ENCODE measurements around the gene CDX2. TPM values are rescaled to one million over a fixed set of nuclear protein-coding genes. Genes with fewer than 3 reads are reported as not detected.
A peak's percentile ranks its signal among the peaks of the same experiment; 100 is the strongest.

CDX2 gene
- total RNA-seq, 1 donor from 2014 or later = 0.33 TPM

DNA sequence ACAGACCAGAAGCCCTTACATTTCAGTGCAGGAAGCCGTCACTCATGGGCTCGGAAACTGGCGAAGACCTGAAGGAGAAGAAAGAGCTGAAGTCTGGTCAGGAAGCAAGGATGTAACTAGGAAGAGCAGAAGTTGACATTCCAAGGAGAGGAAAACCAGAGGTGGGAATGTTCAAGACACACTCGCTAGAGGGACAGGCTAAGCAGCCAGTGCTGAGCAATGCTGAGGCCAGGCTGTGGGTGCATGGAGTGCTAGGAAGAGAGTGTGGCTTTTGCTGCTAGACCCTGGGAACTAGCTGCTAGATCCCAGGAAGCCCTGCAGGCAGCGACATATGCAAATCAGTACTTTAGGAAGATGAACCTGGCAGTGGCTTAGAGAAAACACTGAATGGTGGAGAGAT lies 31.5 kb upstream of the CDX2 start:
- TF ChIP-seq, protein P1, sequence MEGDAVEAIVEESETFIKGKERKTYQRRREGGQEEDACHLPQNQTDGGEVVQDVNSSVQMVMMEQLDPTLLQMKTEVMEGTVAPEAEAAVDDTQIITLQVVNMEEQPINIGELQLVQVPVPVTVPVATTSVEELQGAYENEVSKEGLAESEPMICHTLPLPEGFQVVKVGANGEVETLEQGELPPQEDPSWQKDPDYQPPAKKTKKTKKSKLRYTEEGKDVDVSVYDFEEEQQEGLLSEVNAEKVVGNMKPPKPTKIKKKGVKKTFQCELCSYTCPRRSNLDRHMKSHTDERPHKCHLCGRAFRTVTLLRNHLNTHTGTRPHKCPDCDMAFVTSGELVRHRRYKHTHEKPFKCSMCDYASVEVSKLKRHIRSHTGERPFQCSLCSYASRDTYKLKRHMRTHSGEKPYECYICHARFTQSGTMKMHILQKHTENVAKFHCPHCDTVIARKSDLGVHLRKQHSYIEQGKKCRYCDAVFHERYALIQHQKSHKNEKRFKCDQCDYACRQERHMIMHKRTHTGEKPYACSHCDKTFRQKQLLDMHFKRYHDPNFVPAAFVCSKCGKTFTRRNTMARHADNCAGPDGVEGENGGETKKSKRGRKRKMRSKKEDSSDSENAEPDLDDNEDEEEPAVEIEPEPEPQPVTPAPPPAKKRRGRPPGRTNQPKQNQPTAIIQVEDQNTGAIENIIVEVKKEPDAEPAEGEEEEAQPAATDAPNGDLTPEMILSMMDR (IDR thresholded peaks at IDR 0.05; ENCODE audit: unreplicated experiment) = no peak
- Mint-ChIP-seq H3K27me3 (ENCODE audit: unreplicated experiment) (peaks cover 1% of the 10 kb centered on the region), H3K36me3 (ENCODE audit: low read depth, unreplicated experiment) (no peaks in the 10 kb centered on the region), H3K9me3 (ENCODE audit: unreplicated experiment) (no peaks in the 10 kb centered on the region), H3K4me3 (ENCODE audit: unreplicated experiment) (no peak overlapping the region), H3K27ac (ENCODE audit: unreplicated experiment) (no peak overlapping the region), H3K4me1 (ENCODE audit: unreplicated experiment) (peaks cover 5% of the 10 kb centered on the region)
- DNase-seq (ENCODE audit: low spot score) = no peak

- Mint-ChIP-seq H3K9me3 (ENCODE audit: unreplicated experiment) (no peaks in the 10 kb centered on the region), H3K27ac (ENCODE audit: unreplicated experiment) (no peak overlapping the region), H3K4me3 (ENCODE audit: unreplicated experiment) (no peak overlapping the region), H3K36me3 (ENCODE audit: low read depth, unreplicated experiment) (no peaks in the 10 kb centered on the region), H3K4me1 (ENCODE audit: unreplicated experiment) (peaks cover 5% of the 10 kb centered on the region), H3K27me3 (ENCODE audit: unreplicated experiment) (peaks cover 1% of the 10 kb centered on the region)
- peak; percentile 57 for DNase-seq (ENCODE audit: low spot score)
- TF ChIP-seq, protein P1 (IDR thresholded peaks at IDR 0.05; ENCODE audit: unreplicated experiment) = no peak
These were observed 28.9 kb upstream of the CDX2 start for GRCh38 chr13:27997904-27998522.

DNA sequence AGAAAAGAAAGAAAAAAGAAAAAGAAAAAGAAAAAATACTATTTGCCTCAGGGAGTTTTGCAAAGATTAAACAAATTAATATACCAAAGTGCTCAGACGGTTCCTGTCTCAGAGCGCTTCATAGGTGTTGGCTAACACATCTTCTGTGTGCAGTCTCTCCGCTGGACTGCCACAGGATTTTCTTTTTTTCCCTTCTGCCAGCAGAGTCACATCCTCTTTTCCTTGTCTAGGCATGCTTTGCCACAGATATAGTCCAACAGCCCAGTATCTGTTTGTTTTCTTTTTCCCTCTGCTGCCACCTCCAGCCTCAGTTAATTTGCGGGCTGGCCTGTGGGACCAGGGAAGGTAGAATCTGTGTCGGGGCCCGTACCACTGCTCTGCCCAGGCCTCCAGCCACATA lies 22.8 kb upstream of the CDX2 start:
- Mint-ChIP-seq H3K27ac (ENCODE audit: unreplicated experiment) (no peak overlapping the region), H3K27me3 (ENCODE audit: unreplicated experiment) (no peaks in the 10 kb centered on the region), H3K4me1 (ENCODE audit: unreplicated experiment) (peaks cover 8% of the 10 kb centered on the region), H3K36me3 (ENCODE audit: low read depth, unreplicated experiment) (no peaks in the 10 kb centered on the region), H3K4me3 (ENCODE audit: unreplicated experiment) (no peak overlapping the region), H3K9me3 (ENCODE audit: unreplicated experiment) (no peaks in the 10 kb centered on the region)
- TF ChIP-seq, protein P1 (IDR thresholded peaks at IDR 0.05; ENCODE audit: unreplicated experiment) = no peak
- no peak for DNase-seq (ENCODE audit: low spot score)

DNA sequence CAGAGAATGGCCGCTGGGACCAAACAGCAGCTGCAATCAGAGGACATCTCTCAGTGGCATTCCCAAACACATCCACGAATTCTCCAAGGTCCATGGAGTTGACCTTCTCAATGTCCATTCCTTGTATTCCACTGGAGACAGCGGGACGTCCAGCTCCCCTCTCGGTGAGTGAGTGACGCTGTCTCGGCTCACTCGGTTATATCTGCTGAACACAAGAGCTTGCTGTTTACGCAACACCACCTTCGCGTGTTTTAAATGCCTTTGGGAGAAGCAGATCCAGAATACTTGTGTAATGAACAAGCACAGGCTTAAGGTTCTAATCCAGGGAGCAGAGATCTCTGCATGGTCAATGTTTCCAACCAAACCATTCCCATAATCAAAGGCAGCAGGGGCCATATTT lies 19.4 kb upstream of the CDX2 start, which contains the start of gene URAD:
Gene URAD, minus strand, starts transcription at position 174 of the 400 bp plus-strand sequence. Its CDS starts 56 bp downstream, at position 118.
- H3K27me3 Mint-ChIP-seq (ENCODE audit: unreplicated experiment) = no peaks in the 10 kb centered on the region
- TF ChIP-seq, protein P1 (IDR thresholded peaks at IDR 0.05; ENCODE audit: unreplicated experiment) = no peak
- no peaks in the 10 kb centered on the region for H3K36me3 Mint-ChIP-seq (ENCODE audit: low read depth, unreplicated experiment)
- H3K9me3 Mint-ChIP-seq (ENCODE audit: unreplicated experiment) = no peaks in the 10 kb centered on the region
- H3K4me1 Mint-ChIP-seq (ENCODE audit: unreplicated experiment) = peaks cover 19% of the 10 kb centered on the region
- no peak for DNase-seq (ENCODE audit: low spot score)
- peak within 1 kb of the TSS; percentile 72 for H3K27ac Mint-ChIP-seq (ENCODE audit: unreplicated experiment)
- H3K4me3 Mint-ChIP-seq (ENCODE audit: unreplicated experiment) = no peak within 1 kb of the TSS

- Mint-ChIP-seq H3K4me1 (ENCODE audit: unreplicated experiment) (peaks cover 23% of the 10 kb centered on the region), H3K27ac (ENCODE audit: unreplicated experiment) (no peak overlapping the region), H3K4me3 (ENCODE audit: unreplicated experiment) (no peak overlapping the region), H3K27me3 (ENCODE audit: unreplicated experiment) (peaks cover 18% of the 10 kb centered on the region), H3K9me3 (ENCODE audit: unreplicated experiment) (no peaks in the 10 kb centered on the region), H3K36me3 (ENCODE audit: low read depth, unreplicated experiment) (peaks cover 5% of the 10 kb centered on the region)
- no peak for DNase-seq (ENCODE audit: low spot score)
- TF ChIP-seq, protein P1 (IDR thresholded peaks at IDR 0.05; ENCODE audit: unreplicated experiment) = no peak
These were observed 16.5 kb upstream of the CDX2 start for GRCh38 chr13:27985600-27985999.

Data from endothelial cell (in vitro differentiated cells).